GM21390 (cell line): ENCODE measurements around the gene FLAD1.

ENCODE experiments used
- ATAC-seq: cut with Tn5 transposase; IDR thresholded peaks from one replicate; pipeline ENCODE4 v1.9.1; 2021; ENCODE audit not compliant: unreplicated experiment

The FLAD1 gene

GRCh38 chr1:155034318-155035208 lies 51.4 kb downstream of the FLAD1 start:
- ATAC-seq, result no peak

GRCh38 chr1:155035936-155036335 lies 52.8 kb downstream of the FLAD1 start:
- no peak for ATAC-seq

GRCh38 chr1:155037043-155037442 lies 53.9 kb downstream of the FLAD1 start:
- no peak for ATAC-seq

GRCh38 chr1:155037851-155038441 lies 54.8 kb downstream of the FLAD1 start:
- no peak for ATAC-seq

GRCh38 chr1:155038602-155039307 lies 55.6 kb downstream of the FLAD1 start:
- no peak for ATAC-seq

GRCh38 chr1:155039308-155039669 lies 56.1 kb downstream of the FLAD1 start:
- no peak for ATAC-seq

- ATAC-seq, result no peak
Observed at GRCh38 chr1:155040358-155041093, 57.4 kb downstream of the FLAD1 start.
